ENCODE data around the gene THPO.

THPO gene

GRCh38 chr3:184333700-184334099, 44.3 kb downstream of the THPO start:
- no peak for DNase-seq (ENCODE audit: low spot score)

- DNase-seq (ENCODE audit: low spot score): no peak
Observed at GRCh38 chr3:184333190-184333589, 44.8 kb downstream of the THPO start.

GRCh38 chr3:184332370-184333090, 45.5 kb downstream of the THPO start:
- no peak for DNase-seq (ENCODE audit: low spot score)

- no peak for DNase-seq (ENCODE audit: low spot score)
Observed at GRCh38 chr3:184328516-184328915, 49.5 kb downstream of the THPO start.

- DNase-seq (ENCODE audit: low spot score): no peak
Observed at GRCh38 chr3:184327171-184327570, 50.8 kb downstream of the THPO start.

GRCh38 chr3:184325715-184326369, 52.2 kb downstream of the THPO start:
- DNase-seq (ENCODE audit: low spot score): no peak

GRCh38 chr3:184325269-184325668, 52.7 kb downstream of the THPO start:
- no peak for DNase-seq (ENCODE audit: low spot score)

- no peak for DNase-seq (ENCODE audit: low spot score)
Observed at GRCh38 chr3:184323696-184324095, 54.3 kb downstream of the THPO start.

- DNase-seq (ENCODE audit: low spot score): no peak
Observed at GRCh38 chr3:184322731-184323487, 55.1 kb downstream of the THPO start.

Data from germinal center (tissue), 1 donor.